Activated CD8-positive, alpha-beta memory T cell treated with anti-CD3 and anti-CD28 coated beads, Interleukin-2, amount 50 U/mL, for 48 hours (primary cell): ENCODE results near the gene UBA1.

Experiments used
- DNase-seq: peaks from one replicate; pipeline ENCODE4 v3.0.0-alpha.2; 2020

Gene UBA1

DNA sequence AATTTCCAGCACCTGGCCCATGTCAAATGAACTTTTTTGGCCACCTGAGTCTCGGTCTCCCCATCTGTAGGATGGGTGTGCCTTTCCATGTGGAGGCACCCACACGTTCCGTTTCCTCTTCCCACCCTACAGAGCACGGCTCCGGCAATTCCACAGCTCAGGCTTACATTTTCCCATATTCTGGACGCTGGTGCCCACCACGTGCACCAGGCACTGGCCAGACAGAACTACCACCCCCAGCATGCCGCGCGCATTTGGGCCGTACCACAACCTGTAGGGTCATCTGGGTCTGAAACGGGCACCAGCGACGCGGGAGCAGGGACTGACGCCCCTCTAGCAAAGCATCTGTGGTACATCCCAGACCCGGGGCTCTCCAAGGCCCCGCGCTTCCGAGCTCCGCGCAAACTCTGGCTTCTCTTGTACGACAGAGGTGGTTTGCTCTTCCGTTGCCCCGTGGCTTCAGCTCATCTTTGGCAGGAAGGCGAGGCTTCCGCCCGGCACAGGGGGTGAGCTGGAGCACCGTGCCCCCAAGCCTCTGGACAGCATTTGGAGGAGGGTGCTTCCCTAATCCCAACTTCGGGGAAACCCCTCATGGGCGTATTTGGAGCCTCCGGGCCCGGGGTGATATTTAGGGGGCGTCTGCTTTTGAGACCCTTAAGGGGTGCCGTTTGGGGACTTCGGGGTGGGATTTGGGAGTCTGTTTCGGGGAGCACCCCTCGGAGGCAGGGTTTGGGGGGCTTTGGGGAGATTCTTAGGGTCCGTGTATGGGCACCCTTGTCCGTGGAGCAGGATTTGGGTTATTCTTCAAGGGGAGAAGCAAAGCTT, 3.0 kb upstream of the UBA1 start:
- DNase-seq = peak; percentile 83

GRCh38 chrX:47191331-47191730, 2.3 kb upstream of the UBA1 start:
- DNase-seq = peak; percentile 69

GRCh38 chrX:47191806-47192401, 1.7 kb upstream of the UBA1 start:
- no peak for DNase-seq

- DNase-seq = no peak
Measured at GRCh38 chrX:47194194-47194787, 662 bp downstream of the UBA1 start.

DNA sequence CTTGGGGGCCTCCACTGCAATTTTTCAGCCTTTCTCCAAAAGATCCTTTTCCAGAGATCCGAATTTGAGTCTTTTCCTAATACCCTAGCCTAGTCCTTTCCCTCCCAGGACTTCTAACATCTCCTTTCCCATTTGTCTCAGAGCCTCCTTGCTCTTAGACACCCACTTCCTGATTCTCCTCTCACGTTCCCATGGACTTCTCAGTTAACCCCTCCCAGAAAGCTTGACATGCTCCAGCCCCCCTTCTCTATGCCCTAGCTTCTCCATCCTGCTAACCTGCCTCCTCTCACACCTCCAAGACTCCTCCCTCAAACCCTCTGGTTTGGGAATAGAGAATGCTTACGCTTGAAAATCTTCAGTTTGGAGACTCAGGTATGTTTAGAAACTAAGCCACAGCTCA, 2.5 kb downstream of the UBA1 start:
- no peak for DNase-seq

GRCh38 chrX:47197526-47197925, 3.9 kb downstream of the UBA1 start:
- no peak for DNase-seq

- no peak for DNase-seq
Measured at GRCh38 chrX:47198026-47198686, 4.5 kb downstream of the UBA1 start.

GRCh38 chrX:47198687-47199080, 5.1 kb downstream of the UBA1 start:
- no peak for DNase-seq

DNA sequence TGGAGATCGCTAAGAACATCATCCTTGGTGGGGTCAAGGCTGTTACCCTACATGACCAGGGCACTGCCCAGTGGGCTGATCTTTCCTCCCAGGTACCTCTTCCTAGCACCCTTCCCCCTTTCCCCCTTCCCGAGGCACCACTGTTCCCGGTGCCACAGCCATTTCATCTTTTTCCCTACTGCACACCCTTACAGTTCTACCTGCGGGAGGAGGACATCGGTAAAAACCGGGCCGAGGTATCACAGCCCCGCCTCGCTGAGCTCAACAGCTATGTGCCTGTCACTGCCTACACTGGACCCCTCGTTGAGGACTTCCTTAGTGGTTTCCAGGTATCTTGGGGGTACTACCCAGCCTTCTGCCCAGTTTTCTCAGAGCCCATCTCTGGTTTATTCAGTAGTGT, 5.7 kb downstream of the UBA1 start:
- DNase-seq = no peak

- DNase-seq = no peak
Measured at GRCh38 chrX:47200385-47201150, 6.9 kb downstream of the UBA1 start.

- DNase-seq = no peak
Measured at GRCh38 chrX:47201345-47201944, 7.8 kb downstream of the UBA1 start.

- DNase-seq = no peak
Measured at GRCh38 chrX:47202316-47202715, 8.7 kb downstream of the UBA1 start.

- DNase-seq = no peak
Measured at GRCh38 chrX:47202877-47203276, 9.2 kb downstream of the UBA1 start.

- no peak for DNase-seq
Measured at GRCh38 chrX:47204970-47205369, 11.3 kb downstream of the UBA1 start.

GRCh38 chrX:47206316-47206715, 12.7 kb downstream of the UBA1 start:
- DNase-seq = no peak

DNA sequence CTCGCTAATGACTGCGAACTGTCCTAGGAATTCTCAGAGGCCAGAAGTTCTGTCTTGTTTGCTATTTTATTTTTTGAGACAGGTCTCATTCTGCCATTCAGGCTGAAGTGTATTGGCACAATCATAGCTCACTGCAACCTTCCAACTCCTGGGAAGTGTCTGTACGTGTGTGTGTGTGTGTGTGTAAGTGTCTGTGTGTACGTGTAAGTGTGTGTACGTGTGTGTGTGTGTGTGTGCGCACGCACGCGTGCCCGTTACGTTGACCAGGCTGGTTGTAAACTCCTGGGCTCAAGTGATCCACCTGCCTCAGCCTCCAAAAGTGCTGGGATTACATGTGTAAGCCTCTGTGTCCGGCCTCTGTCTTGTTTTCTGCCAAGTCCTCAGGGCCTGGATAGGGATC, 14.5 kb downstream of the UBA1 start:
- DNase-seq = no peak

DNA sequence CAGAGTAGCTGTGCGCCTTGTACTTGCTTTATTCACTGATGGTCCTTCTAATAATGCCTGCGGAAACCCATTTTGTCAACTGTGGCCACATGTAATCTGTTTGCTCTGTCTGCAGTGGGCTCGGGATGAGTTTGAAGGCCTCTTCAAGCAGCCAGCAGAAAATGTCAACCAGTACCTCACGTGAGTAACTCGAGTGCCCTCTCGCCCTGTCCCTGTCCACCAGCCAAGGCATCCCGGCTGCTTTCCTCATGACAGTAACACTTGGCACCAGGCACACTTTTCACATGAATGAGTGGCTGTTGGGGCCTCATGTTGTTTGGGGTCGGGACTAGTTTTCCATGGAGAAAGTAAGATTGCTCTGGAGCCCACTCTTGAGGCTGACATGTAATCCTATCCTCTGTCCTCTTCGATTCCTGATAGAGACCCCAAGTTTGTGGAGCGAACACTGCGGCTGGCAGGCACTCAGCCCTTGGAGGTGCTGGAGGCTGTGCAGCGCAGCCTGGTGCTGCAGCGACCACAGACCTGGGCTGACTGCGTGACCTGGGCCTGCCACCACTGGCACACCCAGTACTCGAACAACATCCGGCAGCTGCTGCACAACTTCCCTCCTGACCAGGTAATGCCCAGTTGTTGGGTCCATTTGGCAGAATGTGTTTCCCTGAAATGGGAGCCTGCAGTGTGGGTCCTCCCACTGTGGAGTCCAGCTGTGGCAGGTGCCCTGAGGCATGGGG, 16.0 kb downstream of the UBA1 start:
- DNase-seq = no peak

DNA sequence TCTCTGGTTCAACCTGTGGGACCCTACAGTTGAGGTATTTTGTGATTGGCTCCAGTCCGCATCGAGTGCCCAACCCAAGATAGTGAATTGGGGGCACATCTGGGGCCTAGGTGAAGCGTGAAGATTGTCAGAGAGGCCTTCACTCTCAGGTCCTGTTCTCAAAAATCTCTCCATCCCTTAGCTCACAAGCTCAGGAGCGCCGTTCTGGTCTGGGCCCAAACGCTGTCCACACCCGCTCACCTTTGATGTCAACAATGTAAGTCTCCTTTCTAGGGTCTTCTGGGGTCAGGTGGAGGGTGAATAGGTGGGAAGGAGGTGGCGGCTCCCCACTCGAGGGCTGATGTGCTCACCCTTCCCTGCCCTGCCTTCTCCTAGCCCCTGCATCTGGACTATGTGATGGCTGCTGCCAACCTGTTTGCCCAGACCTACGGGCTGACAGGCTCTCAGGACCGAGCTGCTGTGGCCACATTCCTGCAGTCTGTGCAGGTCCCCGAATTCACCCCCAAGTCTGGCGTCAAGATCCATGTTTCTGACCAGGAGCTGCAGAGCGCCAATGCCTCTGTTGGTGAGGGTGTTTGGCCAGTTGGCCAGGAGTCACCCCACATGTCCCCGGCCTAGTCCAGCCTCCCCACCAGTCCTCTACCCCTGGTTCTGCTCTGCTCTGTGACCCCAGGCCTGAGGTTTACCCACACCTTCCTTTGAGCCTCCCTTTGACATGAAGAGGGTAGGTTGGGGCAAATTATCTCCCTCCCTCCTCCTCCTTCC, 17.2 kb downstream of the UBA1 start:
- no peak for DNase-seq

DNA sequence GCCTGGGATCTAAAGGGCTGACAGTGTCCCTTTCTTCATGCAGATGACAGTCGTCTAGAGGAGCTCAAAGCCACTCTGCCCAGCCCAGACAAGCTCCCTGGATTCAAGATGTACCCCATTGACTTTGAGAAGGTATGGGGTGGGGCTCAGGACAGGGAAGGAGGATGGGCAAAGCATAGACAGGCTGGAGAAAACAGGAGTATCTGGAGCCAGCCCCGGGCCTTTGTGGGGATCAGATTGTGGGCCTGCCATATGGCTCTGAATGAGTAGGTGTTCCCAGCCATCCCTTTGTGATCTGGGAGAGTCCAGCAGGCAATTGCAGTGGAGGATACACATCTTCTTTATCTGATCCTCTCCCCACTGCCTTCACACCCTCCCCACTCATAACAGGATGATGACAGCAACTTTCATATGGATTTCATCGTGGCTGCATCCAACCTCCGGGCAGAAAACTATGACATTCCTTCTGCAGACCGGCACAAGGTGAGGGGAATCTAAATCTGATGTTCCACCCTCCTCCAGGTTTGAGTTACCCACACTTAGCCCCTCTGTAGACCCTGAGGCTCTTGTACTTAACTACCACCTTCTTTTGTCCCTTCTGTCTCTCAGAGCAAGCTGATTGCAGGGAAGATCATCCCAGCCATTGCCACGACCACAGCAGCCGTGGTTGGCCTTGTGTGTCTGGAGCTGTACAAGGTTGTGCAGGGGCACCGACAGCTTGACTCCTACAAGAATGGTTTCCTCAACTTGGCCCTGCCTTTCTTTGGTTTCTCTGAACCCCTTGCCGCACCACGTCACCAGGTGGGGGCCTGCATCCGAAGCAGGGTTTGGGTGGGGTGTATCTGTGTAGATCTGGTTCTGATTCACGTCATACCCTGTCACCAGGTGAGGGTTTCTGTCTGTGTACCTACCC, 19.0 kb downstream of the UBA1 start:
- no peak for DNase-seq
